ENCODE data around the gene IL1F10. TPM values are rescaled to one million over a fixed set of nuclear protein-coding genes. Genes with fewer than 3 reads are reported as not detected.

IL1F10 gene
- total and polyA plus RNA-seq, 2 donors (not counting 3 experiments of a cell fraction or from before 2014, with no cell fraction given), result not detected

DNA sequence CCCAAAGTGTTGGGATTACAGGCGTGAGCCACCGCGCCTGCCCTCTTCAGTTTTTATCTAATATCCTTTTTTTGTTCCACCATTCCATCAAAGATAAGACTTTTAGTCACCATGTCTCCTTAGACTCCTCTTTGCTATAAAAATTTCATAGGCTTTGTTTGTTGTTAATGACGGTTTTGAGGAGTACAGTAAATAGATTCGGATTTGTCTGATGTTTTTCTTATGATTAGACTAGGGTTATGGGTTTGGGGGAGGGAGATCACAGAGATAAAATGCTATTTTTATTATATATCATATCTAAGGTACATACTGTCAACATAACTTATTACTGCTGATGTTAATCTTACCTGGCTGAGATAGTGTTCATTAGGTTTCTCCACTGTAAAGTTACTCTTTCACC, 21.3 kb upstream of the IL1F10 start:
- no peak for FAIRE-seq
- no peak overlapping the region for H3K4me3 ChIP-seq (replicated peaks in 1 of 3; ENCODE audit: insufficient read depth in 1 of 3, low read depth in 1 of 3, low read length in 3 of 3)
- CTCF ChIA-PET, result no interaction called here

More for the DNA sequence above, 21.3 kb upstream of the IL1F10 start:
- Histone ChIP-seq H3K9me3 (replicated peaks; ENCODE audit: control insufficient read depth, insufficient read depth, low read length) (no peaks in the 10 kb centered on the region), H3K4me2 (ENCODE audit: insufficient read depth, low read length) (no peak overlapping the region), H4K20me1 (replicated peaks; ENCODE audit: control insufficient read depth, extremely low read depth, insufficient read depth, low read length) (no peaks in the 10 kb centered on the region), H3K9me1 (replicated peaks; ENCODE audit: control insufficient read depth, extremely low read depth, insufficient read depth, low read length) (no peaks in the 10 kb centered on the region), H3K79me2 (ENCODE audit: control insufficient read depth, insufficient read depth, low read length) (no peaks in the 10 kb centered on the region), H3K27me3 (ENCODE audit: control insufficient read depth in 2 of 2, insufficient read depth in 2 of 2, low read length in 2 of 2) (peaks cover 0 to 3% of the 10 kb centered on the region in 2 experiments), H3K4me1 (ENCODE audit: control insufficient read depth, extremely low read depth, insufficient read depth, low read length) (no peaks in the 10 kb centered on the region), H2AFZ (ENCODE audit: low read depth, low read length) (no peak overlapping the region), H3K9ac (replicated peaks; ENCODE audit: extremely low read depth, insufficient read depth, low read length) (no peak overlapping the region), H3K27ac (ENCODE audit: insufficient read depth, low read depth, low read length) (no peak overlapping the region), H3K36me3 (ENCODE audit: control insufficient read depth in 2 of 2, extremely low read depth in 1 of 2, insufficient read depth in 2 of 2, low read length in 2 of 2) (no peaks in the 10 kb centered on the region)
- dilution Hi-C loops (cut with MboI; ENCODE audit: extremely low pct_ligation_motif_present, low sequenced_read_pairs), result no loop called here
- intact Hi-C loops (cut with micrococcal nuclease), result no loop called here
- POLR2A ChIA-PET, result no interaction called here
- DNase-seq (ENCODE audit: low read depth, low spot score), result no peak
- TF ChIP-seq FOS (IDR thresholded peaks at IDR 0.05; ENCODE audit: borderline replicate concordance, insufficient read depth, low read length), result no peak
- TF ChIP-seq, protein P1, sequence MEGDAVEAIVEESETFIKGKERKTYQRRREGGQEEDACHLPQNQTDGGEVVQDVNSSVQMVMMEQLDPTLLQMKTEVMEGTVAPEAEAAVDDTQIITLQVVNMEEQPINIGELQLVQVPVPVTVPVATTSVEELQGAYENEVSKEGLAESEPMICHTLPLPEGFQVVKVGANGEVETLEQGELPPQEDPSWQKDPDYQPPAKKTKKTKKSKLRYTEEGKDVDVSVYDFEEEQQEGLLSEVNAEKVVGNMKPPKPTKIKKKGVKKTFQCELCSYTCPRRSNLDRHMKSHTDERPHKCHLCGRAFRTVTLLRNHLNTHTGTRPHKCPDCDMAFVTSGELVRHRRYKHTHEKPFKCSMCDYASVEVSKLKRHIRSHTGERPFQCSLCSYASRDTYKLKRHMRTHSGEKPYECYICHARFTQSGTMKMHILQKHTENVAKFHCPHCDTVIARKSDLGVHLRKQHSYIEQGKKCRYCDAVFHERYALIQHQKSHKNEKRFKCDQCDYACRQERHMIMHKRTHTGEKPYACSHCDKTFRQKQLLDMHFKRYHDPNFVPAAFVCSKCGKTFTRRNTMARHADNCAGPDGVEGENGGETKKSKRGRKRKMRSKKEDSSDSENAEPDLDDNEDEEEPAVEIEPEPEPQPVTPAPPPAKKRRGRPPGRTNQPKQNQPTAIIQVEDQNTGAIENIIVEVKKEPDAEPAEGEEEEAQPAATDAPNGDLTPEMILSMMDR (IDR thresholded peaks at IDR 0.05; ENCODE audit: extremely low read depth in 1 of 2, insufficient read depth in 1 of 2, low read depth in 1 of 2, low read length in 2 of 2), result no peak
- no peak for TF ChIP-seq JUN (IDR thresholded peaks at IDR 0.05; ENCODE audit: borderline replicate concordance, insufficient read depth, insufficient read length, low read depth)
- no peak for TF ChIP-seq GATA2 (IDR thresholded peaks at IDR 0.05; ENCODE audit: insufficient read depth, insufficient read length, low read depth, low read length)
- TF ChIP-seq EZH2 (IDR thresholded peaks at IDR 0.05; ENCODE audit: borderline replicate concordance, low read depth, low read length, severe bottlenecking), result no peak
- TF ChIP-seq POLR2AphosphoS5 (IDR thresholded peaks at IDR 0.05; ENCODE audit: insufficient read depth, low read depth, low read length), result no peak
- TF ChIP-seq POLR2A (IDR thresholded peaks at IDR 0.05; ENCODE audit: low read depth, low read length), result no peak
- TF ChIP-seq, protein P2, sequence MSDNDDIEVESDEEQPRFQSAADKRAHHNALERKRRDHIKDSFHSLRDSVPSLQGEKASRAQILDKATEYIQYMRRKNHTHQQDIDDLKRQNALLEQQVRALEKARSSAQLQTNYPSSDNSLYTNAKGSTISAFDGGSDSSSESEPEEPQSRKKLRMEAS (IDR thresholded peaks at IDR 0.05; ENCODE audit: insufficient read depth, insufficient read length), result no peak
- no peak for TF ChIP-seq MYC (IDR thresholded peaks at IDR 0.05; ENCODE audit: low read depth, low read length)
- BruUV-seq (replicated peaks), result no TSS peak

All from endothelial cell of umbilical vein (primary cell).